Measurements from ENCODE around the gene MED9. TPM values are rescaled to one million over a fixed set of nuclear protein-coding genes. Genes with fewer than 3 reads are reported as not detected.

MED9 gene
- polyA plus RNA-seq, 1 of the 3 experiments (the other 2 are of a cell fraction), result 10.1 TPM

DNA sequence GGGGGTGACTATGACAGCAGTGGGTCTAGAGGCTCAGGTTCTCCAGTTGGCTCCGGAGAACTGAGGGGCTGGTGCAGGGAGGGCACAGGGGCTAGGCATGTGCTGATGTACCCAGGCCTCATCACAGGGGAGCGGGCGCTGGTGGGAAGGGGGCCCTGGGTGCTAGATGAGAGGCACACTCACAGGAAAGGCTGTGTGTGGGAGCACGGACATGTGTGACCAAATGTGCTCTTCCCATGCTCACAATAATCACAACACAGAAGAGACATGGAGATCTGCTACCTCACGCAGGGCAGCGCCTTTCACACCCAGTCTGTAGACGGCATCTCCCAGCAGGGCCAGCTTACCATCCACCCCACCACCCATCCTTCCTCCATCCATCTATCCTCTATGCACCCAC lies 36.8 kb downstream of the MED9 start:
- Histone ChIP-seq H3F3A (replicated peaks; ENCODE audit: insufficient read depth) (no peaks in the 10 kb centered on the region), H3K9me2 (no peaks in the 10 kb centered on the region), H3K4me3 (ENCODE audit: low read depth in 2 of 2, low read length in 1 of 2) (no peak overlapping the region), H2AFZ (ENCODE audit: low read depth) (no peak overlapping the region), H3K79me2 (ENCODE audit: insufficient read depth) (no peaks in the 10 kb centered on the region), H4K20me1 (ENCODE audit: insufficient read depth) (peaks cover 29% of the 10 kb centered on the region; the same call in 1 of the 2 replicates), H3K4me1 (ENCODE audit: control insufficient read depth in 1 of 2, insufficient read depth in 2 of 2, low read depth in 1 of 2, low read length in 1 of 2) (peaks cover 6 to 32% of the 10 kb centered on the region in 2 experiments; a peak in 2 of 4 replicates), H3K27me3 (ENCODE audit: insufficient read depth) (no peaks in the 10 kb centered on the region), H3K27ac (ENCODE audit: low read depth in 2 of 2, low read length in 1 of 2) (no peak overlapping the region), H3K4me2 (no peak overlapping the region), H3K9ac (no peak overlapping the region), H3K36me3 (replicated peaks in 1 of 2; ENCODE audit: control insufficient read depth in 1 of 2, insufficient read depth in 2 of 2, low read length in 1 of 2) (no peaks in the 10 kb centered on the region), H3K9me3 (no peaks in the 10 kb centered on the region)
- CTCF ChIA-PET, result interaction anchor here (0.8 to 2.7 kb wide), 4 partner anchors 10 to 157 kb away, joined by 3 to 18 read pairs (median 4); no protein-coding TSS in a partner anchor
- 96% methylated on average over 6 of the region's 7 CpGs for WGBS (ENCODE audit: low lambda C conversion rate)
- TF ChIP-seq FOXM1 (IDR thresholded peaks at IDR 0.05; ENCODE audit: low read depth) (no peak), RXRA (IDR thresholded peaks at IDR 0.05; ENCODE audit: borderline replicate concordance, low read depth) (no peak), RAD21 (IDR thresholded peaks at IDR 0.05; ENCODE audit: low read length) (no peak), POLR2AphosphoS5 (IDR thresholded peaks at IDR 0.05; ENCODE audit: low read depth, low read length) (no peak), MXI1 (IDR thresholded peaks at IDR 0.05; ENCODE audit: low read depth, low read length) (no peak), JUND (IDR thresholded peaks at IDR 0.05) (no peak), ELF1 (IDR thresholded peaks at IDR 0.05) (no peak), GABPA (IDR thresholded peaks at IDR 0.05; ENCODE audit: low read depth) (no peak), TCF12 (IDR thresholded peaks at IDR 0.05) (no peak), FOXJ3 (CRISPR knock-in tag; IDR thresholded peaks at IDR 0.05) (no peak), GATA2 (CRISPR knock-in tag; IDR thresholded peaks at IDR 0.05) (no peak), RCOR1 (IDR thresholded peaks at IDR 0.05; ENCODE audit: low read length) (no peak), SIN3A (IDR thresholded peaks at IDR 0.05; ENCODE audit: borderline replicate concordance, low read depth, low read length) (no peak), NFIC (IDR thresholded peaks at IDR 0.05; ENCODE audit: borderline replicate concordance) (no peak), FOSL2 (IDR thresholded peaks at IDR 0.05; ENCODE audit: borderline replicate concordance, low read depth) (no peak)
- TF ChIP-seq, protein P1, sequence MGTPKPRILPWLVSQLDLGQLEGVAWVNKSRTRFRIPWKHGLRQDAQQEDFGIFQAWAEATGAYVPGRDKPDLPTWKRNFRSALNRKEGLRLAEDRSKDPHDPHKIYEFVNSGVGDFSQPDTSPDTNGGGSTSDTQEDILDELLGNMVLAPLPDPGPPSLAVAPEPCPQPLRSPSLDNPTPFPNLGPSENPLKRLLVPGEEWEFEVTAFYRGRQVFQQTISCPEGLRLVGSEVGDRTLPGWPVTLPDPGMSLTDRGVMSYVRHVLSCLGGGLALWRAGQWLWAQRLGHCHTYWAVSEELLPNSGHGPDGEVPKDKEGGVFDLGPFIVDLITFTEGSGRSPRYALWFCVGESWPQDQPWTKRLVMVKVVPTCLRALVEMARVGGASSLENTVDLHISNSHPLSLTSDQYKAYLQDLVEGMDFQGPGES (IDR thresholded peaks at IDR 0.05; ENCODE audit: low read depth, low read length), result no peak
- TF ChIP-seq, protein P2, sequence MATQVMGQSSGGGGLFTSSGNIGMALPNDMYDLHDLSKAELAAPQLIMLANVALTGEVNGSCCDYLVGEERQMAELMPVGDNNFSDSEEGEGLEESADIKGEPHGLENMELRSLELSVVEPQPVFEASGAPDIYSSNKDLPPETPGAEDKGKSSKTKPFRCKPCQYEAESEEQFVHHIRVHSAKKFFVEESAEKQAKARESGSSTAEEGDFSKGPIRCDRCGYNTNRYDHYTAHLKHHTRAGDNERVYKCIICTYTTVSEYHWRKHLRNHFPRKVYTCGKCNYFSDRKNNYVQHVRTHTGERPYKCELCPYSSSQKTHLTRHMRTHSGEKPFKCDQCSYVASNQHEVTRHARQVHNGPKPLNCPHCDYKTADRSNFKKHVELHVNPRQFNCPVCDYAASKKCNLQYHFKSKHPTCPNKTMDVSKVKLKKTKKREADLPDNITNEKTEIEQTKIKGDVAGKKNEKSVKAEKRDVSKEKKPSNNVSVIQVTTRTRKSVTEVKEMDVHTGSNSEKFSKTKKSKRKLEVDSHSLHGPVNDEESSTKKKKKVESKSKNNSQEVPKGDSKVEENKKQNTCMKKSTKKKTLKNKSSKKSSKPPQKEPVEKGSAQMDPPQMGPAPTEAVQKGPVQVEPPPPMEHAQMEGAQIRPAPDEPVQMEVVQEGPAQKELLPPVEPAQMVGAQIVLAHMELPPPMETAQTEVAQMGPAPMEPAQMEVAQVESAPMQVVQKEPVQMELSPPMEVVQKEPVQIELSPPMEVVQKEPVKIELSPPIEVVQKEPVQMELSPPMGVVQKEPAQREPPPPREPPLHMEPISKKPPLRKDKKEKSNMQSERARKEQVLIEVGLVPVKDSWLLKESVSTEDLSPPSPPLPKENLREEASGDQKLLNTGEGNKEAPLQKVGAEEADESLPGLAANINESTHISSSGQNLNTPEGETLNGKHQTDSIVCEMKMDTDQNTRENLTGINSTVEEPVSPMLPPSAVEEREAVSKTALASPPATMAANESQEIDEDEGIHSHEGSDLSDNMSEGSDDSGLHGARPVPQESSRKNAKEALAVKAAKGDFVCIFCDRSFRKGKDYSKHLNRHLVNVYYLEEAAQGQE (IDR thresholded peaks at IDR 0.05; ENCODE audit: low read depth, low read length), result no peak
- TF ChIP-seq, protein P3, sequence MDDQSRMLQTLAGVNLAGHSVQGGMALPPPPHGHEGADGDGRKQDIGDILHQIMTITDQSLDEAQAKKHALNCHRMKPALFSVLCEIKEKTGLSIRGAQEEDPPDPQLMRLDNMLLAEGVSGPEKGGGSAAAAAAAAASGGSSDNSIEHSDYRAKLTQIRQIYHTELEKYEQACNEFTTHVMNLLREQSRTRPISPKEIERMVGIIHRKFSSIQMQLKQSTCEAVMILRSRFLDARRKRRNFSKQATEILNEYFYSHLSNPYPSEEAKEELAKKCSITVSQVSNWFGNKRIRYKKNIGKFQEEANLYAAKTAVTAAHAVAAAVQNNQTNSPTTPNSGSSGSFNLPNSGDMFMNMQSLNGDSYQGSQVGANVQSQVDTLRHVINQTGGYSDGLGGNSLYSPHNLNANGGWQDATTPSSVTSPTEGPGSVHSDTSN (IDR thresholded peaks at IDR 0.05), result no peak
- TF ChIP-seq, protein P4, sequence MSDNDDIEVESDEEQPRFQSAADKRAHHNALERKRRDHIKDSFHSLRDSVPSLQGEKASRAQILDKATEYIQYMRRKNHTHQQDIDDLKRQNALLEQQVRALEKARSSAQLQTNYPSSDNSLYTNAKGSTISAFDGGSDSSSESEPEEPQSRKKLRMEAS (IDR thresholded peaks at IDR 0.05; ENCODE audit: low read depth), result no peak
- TF ChIP-seq, protein P5, sequence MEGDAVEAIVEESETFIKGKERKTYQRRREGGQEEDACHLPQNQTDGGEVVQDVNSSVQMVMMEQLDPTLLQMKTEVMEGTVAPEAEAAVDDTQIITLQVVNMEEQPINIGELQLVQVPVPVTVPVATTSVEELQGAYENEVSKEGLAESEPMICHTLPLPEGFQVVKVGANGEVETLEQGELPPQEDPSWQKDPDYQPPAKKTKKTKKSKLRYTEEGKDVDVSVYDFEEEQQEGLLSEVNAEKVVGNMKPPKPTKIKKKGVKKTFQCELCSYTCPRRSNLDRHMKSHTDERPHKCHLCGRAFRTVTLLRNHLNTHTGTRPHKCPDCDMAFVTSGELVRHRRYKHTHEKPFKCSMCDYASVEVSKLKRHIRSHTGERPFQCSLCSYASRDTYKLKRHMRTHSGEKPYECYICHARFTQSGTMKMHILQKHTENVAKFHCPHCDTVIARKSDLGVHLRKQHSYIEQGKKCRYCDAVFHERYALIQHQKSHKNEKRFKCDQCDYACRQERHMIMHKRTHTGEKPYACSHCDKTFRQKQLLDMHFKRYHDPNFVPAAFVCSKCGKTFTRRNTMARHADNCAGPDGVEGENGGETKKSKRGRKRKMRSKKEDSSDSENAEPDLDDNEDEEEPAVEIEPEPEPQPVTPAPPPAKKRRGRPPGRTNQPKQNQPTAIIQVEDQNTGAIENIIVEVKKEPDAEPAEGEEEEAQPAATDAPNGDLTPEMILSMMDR (IDR thresholded peaks at IDR 0.05), result no peak
- no peak for DNase-seq
- POLR2A ChIA-PET, result no interaction called here
